HG03159 (cell line): Measurements from ENCODE around the gene TM9SF1.

Source experiments
- ATAC-seq: cut with Tn5 transposase; IDR thresholded peaks from one replicate; pipeline ENCODE4 v1.9.1; 2021; ENCODE audit warnings: mild to moderate bottlenecking, moderate library complexity; ENCODE audit not compliant: unreplicated experiment

TM9SF1 gene, protein sequence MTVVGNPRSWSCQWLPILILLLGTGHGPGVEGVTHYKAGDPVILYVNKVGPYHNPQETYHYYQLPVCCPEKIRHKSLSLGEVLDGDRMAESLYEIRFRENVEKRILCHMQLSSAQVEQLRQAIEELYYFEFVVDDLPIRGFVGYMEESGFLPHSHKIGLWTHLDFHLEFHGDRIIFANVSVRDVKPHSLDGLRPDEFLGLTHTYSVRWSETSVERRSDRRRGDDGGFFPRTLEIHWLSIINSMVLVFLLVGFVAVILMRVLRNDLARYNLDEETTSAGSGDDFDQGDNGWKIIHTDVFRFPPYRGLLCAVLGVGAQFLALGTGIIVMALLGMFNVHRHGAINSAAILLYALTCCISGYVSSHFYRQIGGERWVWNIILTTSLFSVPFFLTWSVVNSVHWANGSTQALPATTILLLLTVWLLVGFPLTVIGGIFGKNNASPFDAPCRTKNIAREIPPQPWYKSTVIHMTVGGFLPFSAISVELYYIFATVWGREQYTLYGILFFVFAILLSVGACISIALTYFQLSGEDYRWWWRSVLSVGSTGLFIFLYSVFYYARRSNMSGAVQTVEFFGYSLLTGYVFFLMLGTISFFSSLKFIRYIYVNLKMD

DNA sequence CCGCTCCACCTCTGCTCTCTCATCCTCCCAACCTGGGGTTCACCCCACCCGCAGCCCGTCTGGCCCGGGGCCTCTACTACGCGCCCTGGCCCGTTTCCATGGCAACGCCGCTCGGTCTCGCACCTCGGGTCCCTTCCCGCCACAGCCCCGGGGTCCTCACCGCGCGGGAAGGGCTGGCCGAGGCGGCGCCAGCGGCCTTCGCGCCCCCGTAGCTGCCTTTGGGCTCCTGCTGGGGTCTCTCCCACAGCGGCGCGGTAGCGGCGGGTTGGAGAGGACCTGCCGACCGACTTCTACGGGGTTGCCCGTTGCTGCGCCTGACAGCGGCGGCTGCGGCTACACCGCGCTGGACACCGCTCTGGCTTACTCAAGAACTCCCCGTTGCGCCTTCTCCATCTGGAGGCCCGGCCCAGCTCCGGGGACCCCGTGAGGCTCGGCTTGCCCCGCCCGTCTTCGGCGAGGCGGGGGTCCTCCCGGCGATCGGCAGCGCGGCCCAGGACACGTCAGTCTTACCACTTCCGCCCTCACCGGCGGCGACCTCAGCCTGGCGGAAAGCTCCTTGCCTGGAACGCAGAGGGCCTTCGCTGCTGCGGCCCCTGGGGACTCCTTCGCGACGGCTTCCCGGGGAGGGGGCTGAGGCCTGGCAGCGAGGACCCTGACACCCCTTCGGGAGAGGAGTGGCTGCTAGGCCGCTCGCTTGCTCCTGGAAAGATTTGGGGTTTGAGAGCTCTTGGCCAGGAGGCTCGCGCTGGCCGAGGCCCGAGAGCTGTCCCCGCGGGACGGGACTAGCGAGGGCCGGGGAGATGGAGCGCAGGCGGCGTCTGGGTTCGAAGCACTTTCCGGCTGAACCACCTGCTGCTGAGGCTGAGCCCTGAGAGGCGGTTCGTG, at the start of gene TM9SF1:
TM9SF1 (minus strand) TSS at position 256 of the 885 bp plus-strand sequence. CDS start 422 bp downstream, outside the sequence.
- peak; percentile 82 for ATAC-seq

GRCh38 chr14:24243336-24243836, 48.1 kb upstream of the TM9SF1 start:
- no peak for ATAC-seq

DNA sequence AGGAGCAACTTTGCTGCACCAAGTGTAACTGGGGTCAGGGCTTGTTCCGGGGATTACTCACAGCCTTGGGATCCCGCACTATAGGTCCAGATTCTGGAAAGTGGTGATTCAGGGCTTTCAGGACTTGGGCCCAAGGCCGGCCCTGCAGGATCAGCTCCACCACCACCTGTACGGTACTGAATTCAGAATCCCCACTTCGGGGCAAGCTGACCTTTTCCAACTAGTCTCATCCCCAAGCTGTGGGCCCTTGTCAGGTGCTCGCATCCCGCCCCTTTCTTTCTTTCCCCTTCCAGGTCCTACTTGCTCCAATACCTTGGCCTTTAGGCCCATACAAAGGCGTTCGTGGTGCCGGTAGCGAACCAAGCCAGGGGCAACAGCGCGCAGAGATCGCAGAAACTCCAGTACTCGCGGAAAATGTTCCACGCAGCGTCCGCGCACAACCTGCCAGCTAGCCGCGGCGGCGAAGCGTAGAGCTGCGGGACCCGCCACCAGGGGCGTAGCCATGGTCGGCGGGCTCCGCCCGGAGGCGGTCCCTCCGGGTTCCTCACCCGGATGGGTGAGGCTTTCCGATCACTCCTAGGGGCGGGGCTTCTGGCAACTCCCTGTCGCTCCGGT, 46.7 kb upstream of the TM9SF1 start:
- ATAC-seq: peak; percentile 73

DNA sequence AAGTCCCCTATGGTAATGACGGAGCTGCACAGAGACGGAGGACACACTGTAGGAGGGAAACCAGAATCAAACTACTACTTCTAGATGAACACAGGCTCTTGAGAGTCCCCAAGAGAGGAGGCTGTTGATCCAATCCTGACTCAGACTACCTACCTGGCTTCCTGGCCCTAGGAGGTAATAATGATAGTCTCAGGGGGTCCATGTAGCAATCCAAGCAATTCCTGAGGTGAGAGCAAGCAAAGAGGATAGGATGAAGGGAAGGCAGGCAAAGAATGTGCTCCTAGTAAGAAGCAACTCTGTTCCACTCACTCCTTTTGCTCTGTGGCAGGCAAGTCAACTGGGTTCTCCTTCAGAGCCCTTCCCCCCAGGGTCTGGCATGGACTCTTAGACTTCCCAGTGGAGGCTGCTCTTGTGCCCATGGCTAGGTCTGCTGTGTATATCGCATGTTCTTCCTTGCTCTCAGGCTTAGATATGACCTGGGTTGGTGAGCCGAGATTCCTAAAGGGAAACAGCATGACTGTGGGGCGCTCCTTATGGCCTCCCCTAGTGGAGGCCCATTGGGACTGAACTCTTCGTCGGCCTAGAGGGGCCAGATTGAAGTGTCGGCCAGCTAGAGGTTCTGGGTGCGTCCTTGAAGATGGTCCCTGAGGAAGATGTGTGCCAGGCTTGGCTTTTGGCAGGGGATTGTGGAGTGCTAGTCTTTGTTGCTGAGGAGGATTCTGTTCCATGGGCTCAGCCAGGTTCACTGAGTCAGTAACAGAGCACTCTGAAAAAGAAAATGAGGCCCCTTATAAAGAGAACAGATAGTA, 45.1 kb upstream of the TM9SF1 start:
- no peak for ATAC-seq

DNA sequence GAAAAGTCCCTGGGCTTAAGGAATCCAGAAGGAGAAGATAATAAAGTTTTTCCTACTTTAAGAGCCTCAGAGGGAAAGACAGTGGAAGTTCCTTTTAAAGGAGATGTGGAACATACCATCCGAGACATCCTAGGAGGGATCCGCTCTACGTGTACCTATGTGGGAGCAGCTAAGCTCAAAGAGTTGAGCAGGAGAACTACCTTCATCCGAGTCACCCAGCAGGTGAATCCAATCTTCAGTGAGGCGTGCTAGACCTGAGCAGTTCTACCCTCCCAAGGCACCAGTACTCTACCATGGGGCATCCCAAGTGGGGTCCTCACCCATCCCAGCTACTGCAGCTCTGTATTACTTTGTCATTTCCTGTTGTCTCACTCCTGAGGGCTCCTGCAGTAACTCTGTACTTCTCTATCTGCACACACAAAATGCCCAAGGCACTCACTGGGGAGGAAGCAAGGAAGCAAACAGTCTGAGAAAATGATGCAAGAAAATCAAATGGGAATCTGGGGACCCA, 43.3 kb upstream of the TM9SF1 start:
- ATAC-seq: no peak

GRCh38 chr14:24238123-24238522, 42.9 kb upstream of the TM9SF1 start:
- no peak for ATAC-seq

DNA sequence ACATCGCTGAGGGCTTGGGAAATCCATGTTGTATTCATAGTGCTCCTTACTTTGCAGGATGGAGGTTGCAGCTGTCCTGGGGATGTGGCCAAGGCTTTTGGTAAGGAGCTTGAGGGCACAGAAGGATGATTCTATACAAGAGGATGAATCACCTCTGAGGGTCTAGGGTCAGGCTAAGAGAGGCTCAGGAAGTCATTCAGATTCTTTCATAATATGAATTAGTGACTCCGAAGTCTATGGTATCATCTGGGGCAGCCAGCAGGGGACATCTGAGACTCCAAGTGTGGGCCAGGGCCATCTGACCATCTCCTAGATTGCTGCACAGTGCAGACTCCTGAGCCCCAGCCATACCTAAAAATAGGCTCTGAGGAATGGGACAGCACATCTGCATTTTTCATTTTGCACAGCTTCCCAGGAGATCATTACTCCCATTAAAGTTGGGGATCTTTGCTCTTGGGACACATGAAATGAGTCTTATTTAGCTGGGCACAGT, 42.3 kb upstream of the TM9SF1 start:
- no peak for ATAC-seq

DNA sequence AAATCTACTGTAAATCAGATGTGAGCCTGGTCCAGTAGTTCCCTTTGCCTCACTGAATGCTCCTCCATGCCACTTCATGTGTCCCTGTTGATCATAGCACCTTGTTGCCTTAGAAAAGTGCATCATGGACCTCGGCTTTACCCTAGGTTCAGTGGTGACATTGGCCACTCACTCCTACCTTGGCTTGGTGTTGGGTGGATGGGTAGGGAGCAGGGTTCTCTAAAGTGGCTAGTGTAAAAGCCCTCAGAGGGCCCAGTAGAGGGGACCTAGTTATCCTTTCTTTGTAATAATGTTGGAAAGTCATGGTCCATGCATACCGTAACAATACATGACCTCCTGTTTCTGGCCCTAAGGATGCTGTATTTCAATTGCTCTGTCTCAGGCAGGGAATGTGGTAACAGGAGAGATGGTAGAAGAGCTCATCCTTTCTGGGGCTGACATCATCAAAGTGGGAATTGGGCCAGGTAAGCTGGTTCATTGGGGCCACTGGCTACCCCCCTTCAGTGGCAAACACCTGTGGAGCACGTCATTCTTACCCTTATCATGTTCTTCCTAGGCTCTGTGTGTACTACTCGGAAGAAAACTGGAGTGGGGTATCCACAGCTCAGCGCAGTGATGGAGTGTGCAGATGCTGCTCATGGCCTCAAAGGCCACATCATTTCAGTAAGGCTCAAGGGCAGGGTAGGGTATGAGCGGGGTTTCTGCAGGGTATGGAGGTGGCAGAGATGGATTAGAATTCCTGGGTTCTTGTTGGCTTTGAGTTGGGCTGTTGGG, 41.6 kb upstream of the TM9SF1 start:
- no peak for ATAC-seq

DNA sequence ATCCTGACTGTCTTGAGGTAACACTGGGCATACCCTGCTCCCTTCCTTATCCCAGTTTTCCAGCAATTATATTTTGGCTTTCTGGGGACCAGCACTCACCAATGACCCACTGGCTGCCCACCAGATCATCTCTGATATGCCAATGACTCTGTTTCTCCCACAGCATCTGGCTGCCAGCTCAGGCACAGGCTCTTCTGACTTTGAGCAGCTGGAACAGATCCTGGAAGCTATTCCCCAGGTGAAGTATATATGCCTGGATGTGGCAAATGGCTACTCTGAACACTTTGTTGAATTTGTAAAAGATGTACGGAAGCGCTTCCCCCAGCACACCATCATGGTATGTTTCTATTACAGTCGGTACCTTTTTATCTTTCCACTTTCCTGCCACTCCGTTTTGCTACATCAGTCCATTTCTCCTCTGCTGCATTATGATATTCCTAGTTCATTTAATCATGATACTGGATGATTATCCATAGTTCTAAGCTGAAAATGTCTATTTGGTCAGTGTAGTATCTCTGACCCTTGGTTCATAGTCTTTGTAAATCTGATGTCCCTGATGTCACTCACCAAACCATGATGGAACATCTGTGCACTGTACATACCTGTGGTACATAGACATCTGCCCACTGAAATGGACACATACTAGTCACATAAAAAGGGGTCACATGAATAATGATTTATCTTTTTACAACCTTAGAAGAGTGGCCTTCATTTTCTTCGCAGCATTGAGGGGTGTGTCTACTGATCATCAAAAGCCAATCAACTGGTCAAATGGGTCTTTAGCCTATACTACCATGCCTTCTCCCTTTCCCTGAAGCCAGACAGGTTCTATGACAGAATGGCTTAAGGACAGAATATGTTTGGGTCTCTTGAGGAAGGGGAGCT, 40.8 kb upstream of the TM9SF1 start:
- ATAC-seq: no peak

- ATAC-seq: no peak
Measured at GRCh38 chr14:24234095-24235005, 39.1 kb upstream of the TM9SF1 start.

GRCh38 chr14:24233538-24233866, 38.3 kb upstream of the TM9SF1 start:
- no peak for ATAC-seq

DNA sequence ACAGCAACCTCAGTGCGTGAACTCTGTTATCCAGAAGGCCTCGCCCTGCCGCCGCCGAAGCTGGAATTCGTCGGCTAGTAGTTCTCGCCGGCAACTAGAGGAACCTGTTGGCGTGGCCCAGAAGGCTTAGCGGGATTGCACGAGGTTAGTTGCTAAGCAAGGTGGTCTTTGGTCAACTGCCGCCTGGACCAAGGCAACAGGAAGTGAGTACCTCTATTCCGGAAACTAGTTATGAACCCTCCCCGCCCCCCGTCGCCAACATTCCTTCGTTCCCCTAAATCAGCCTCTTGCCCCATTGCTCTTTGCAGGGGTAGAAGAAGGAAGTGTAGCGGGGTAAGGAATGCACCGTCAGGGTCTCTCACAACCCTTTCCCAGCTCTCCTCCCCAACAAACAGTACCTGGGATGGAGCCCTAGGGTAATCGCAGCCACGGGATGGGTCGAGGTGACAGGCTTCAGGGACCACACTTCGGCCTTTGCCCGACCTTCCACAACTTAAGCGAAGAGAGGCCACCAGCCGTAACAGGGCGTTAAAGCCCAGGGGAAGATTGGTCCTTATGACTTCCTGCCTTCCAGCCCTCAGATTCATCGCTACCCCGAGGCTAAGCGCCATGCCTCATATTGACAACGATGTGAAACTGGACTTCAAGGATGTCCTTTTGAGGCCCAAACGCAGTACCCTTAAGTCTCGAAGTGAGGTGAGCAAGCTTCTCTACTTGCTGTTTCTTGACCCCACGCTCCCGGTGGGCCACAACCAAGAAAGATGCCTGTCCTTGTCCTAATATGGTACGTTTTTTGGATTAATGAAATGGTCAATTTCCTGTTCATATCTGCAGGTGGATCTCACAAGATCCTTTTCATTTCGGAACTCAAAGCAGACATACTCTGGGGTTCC, 37.6 kb upstream of the TM9SF1 start, which contains the start of gene GMPR2:
GMPR2 (plus strand) TSS at position 285 of the 893 bp plus-strand sequence; CDS start at position 610, 325 bp downstream.
- peak; percentile 49 for ATAC-seq

- peak; percentile 65 for ATAC-seq
Measured at GRCh38 chr14:24232121-24232644, 36.9 kb upstream of the TM9SF1 start, which contains the start of gene NEDD8. Gene NEDD8 (minus strand): TSS chr14:24232367. CDS start chr14:24232267, 100 bp downstream.

GRCh38 chr14:24231263-24232120, 36.3 kb upstream of the TM9SF1 start:
- ATAC-seq: peak; percentile 14
